ENCODE results near the gene AGTR1. TPM values are rescaled to one million over a fixed set of nuclear protein-coding genes. Genes with fewer than 3 reads are reported as not detected.

The AGTR1 gene
- polyA plus RNA-seq, 3 donors = 14.1 to 24.3 (median 17.7) TPM

GRCh38 chr3:148711981-148712666 lies 14.4 kb downstream of the AGTR1 start:
- no peak for DNase-seq

- DNase-seq = no peak
Measured at GRCh38 chr3:148714521-148714920, 16.8 kb downstream of the AGTR1 start.

- DNase-seq = no peak
Measured at GRCh38 chr3:148716657-148717056, 19.0 kb downstream of the AGTR1 start.

DNA sequence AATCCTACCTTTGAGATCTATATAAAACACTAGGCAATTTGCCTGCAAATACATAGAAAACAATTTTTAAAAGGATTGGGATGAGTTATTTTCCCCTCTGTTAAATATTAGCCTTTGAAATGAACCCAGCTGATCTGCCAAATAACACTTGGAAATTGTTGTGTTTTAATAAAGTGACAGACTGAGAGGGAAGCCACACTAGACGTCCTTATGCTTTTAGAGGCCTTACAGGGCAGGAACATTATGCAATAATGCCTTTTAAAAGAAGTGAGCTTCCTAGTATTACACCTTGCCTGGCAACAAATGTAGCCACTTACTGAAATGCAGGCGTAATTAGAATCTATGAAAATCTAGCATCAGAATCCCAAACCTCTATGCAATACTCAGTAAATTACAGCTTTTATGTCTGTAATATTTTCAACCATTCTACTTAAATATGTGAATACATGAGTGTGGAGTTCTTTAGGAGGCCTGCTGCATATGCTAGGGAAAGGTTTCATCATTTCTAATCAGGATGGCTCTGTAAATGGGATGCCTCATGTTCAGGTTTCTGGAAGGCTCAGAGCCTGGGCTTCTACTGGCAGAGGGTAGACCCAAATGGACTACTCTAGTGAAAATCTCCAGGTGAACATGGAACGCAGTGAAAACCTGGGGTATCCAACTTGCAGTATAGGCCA lies 20.3 kb downstream of the AGTR1 start:
- DNase-seq = no peak

DNA sequence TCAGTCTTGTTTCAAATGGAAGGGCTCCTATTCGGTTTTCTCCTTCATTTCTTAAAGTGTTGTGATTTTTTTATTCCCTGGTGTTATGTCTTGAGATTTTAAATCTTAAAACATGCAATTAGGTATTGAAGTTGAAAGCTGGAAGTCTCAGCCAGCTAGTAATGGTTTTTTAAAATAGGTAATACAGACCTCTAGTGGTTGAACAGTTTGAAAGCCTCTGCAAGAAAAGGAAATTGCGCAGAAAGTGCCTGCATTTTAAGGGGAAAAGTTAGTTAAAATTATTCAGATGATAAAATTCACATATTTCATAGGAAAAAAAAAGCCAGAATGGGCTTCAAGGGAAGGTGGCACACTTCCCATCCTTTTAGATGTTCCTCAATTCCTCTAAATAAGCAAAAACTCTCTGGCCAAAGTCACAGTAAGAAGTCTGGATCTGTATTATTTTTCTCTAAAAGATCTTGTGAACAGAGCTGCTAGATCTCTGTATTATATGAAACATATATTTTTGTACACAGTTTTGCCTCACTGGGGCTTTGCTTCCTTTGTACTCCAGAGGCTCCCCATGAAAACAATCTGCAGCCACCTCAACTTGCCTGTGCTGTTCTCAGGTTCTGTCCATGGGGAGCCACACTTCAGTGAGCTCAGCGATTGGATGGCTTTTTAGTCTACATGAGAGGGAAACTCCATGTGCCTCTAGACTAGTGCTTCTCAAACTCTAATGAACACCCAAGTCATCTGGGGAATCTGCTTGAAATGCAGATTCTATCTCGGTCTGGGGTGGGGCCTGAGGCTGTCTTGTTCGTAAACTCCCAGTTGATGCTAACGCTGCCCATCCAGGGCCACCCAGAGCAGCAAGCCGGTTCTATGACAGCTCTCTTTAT lies 21.5 kb downstream of the AGTR1 start:
- DNase-seq = no peak

- no peak for DNase-seq
Measured at GRCh38 chr3:148720873-148721272, 23.2 kb downstream of the AGTR1 start.

GRCh38 chr3:148723631-148724030 lies 25.9 kb downstream of the AGTR1 start:
- no peak for DNase-seq

DNA sequence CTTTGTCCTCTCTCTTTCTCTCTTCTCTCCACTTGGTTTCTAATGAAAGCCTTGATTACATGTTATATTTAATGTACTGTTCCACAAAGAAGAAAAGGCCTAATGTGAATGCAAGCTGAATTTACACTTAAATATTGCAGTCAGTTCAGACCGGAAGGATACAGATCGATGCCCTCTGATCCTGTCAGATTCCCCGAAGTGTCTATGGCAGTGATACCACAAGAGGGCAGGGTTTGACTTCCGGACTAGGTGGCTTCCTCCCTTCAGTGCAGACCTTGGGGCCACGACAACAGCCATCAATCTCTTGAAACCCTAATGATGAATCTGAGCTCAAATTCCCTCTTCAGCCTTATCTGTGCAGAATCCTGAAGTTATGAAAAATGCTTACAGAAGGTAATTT lies 29.5 kb downstream of the AGTR1 start:
- DNase-seq = no peak

DNA sequence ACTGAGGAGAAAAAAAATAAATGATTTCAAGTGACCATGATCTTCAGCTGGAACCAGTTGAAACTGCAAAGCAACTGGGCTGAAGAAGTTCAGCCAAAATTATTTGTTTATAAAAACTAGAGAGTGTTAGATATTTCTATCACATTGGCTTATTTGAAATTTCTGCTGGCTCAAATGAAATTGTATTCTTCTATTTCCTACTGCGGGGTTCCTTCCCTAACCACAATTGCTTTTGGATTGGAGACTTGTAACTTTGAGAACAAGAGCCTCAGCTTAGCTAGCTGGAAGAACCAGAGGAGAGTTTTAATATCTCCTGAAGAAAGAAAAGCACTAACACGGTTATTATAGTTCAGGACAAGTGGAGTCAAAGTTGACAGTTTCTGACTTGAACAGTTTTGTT lies 31.1 kb downstream of the AGTR1 start:
- DNase-seq = no peak

- DNase-seq = no peak
Measured at GRCh38 chr3:148729476-148730055, 31.9 kb downstream of the AGTR1 start.

DNA sequence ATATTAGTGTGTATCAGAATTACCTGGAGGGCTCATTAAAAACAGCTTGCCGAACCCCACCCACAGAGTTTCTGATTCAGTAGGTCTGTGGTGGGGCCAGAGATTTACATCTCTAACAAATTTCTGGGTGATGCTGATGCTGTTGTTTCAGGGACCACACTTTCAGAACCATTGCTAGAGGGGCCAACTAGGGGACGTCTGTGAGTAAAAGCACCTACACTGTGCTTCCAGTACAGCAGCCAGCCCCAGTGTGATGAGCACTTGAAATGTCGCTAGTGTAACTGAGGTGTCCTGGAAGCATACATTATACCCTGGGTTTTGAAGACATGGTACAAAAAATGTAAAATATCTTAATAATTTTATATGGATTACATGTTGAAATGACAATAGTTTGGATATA lies 33.0 kb downstream of the AGTR1 start:
- DNase-seq = no peak

DNA sequence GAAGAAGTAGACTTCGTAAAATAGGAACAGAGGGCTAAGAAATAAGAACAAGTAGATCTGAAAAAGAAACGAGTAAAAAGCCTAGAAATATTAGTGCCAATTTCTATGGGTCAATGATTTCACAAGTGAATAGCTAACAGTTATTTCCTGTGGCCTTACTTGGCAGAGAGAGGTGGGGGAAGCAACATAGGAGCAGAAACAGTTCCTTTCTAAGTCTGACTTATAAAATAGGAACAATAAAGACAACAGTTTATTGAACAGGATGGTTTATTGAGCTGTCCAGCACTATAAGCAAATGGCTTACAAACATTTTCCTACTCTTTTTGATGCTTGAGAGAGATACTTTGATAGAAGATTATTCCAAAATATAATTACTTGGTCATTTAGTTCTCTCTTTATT lies 37.9 kb downstream of the AGTR1 start:
- no peak for DNase-seq

DNA sequence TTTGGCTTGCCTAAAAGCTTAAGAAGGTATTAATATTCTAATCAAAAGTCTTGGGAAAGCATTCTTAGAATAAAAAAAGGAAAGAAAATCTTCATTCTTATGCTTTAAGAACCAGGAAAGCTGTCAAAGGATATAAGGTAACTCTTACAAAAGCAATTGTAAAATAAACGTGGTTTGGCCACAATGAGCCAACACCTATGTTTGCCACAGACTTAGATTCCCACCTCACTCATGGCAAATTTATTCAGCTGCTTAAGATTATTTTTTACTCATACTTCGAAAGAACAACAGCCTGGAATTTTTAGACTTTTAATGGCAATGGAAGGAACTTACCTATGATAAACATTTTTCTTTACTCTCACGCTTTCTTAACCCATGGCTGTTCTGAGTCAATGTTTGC lies 38.4 kb downstream of the AGTR1 start:
- no peak for DNase-seq

GRCh38 chr3:148737104-148737530 lies 39.4 kb downstream of the AGTR1 start:
- no peak for DNase-seq

DNA sequence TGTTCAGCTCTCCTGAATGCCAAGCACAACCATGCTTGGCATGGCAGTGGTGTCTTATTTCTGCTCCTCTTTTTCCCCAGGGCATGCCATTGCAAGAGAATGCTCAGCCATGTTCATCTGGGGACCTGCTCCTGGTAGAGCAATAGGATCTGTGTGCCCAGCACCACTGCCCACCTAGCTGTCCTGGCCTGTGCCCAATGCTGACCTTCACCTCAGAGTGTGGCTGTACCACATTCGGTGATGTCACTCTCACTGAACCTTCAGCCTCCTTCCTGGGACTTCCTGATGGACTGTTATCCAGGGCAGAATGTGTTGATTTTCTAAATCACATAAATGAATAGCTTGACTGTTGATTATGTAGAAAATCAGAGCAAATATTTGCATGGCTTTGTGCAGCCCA lies 42.0 kb downstream of the AGTR1 start:
- DNase-seq = no peak

DNA sequence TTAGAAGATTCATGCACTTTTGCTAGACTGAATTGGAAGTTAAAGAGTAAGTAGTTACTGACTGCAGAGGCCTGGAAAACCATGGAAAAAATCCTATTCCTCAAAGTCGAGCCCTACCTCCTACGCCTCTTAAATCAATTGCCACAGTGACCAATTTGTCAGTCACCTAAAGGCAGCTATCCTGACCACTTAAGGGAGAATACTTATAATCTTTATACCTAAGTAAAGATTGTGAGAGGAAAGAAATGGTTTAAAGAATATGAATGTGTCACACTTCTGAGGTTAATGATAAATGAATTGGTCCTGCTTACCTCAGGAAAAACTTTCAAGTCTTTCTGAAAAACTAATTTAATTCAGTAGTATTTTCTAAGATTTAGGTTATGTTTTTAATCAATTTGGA lies 42.6 kb downstream of the AGTR1 start:
- no peak for DNase-seq

GRCh38 chr3:148741219-148741618 lies 43.5 kb downstream of the AGTR1 start:
- DNase-seq = no peak

DNA sequence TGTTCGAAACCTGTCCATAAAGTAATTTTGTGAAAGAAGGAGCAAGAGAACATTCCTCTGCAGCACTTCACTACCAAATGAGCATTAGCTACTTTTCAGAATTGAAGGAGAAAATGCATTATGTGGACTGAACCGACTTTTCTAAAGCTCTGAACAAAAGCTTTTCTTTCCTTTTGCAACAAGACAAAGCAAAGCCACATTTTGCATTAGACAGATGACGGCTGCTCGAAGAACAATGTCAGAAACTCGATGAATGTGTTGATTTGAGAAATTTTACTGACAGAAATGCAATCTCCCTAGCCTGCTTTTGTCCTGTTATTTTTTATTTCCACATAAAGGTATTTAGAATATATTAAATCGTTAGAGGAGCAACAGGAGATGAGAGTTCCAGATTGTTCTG lies 44.4 kb downstream of the AGTR1 start:
- DNase-seq = no peak

DNA sequence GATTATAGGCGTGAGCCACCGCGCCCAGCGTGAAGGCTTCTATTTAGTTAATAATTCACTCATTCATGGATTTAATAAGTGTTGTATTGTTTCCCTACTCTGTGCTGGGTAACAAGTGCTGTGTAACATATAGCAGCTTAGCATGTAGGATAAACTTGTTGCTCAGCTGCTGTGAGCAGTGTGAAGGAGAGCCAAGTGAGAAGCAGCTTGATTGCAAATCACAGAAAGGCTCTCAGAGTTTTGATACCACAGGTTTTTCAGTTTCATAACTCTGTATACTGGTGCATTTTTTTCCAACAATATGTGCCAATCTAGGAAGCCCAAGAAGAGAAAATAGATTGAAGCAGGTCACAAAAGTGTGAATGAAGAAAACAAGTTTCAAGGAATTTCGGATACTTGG lies 48.4 kb downstream of the AGTR1 start:
- no peak for DNase-seq

GRCh38 chr3:148748283-148748682 lies 50.6 kb downstream of the AGTR1 start:
- no peak for DNase-seq

GRCh38 chr3:148750296-148750695 lies 52.6 kb downstream of the AGTR1 start:
- no peak for DNase-seq

- DNase-seq = no peak
Measured at GRCh38 chr3:148751461-148751860, 53.8 kb downstream of the AGTR1 start.

All from renal pelvis (tissue), 4 donors.